GM18868 (cell line): ENCODE measurements around the gene MAGI2.

Source experiments
- ATAC-seq: cut with Tn5 transposase; IDR thresholded peaks from one replicate; pipeline ENCODE4 v1.9.1; 2021; ENCODE audit warnings: mild to moderate bottlenecking, moderate library complexity; ENCODE audit not compliant: unreplicated experiment

Gene MAGI2

DNA sequence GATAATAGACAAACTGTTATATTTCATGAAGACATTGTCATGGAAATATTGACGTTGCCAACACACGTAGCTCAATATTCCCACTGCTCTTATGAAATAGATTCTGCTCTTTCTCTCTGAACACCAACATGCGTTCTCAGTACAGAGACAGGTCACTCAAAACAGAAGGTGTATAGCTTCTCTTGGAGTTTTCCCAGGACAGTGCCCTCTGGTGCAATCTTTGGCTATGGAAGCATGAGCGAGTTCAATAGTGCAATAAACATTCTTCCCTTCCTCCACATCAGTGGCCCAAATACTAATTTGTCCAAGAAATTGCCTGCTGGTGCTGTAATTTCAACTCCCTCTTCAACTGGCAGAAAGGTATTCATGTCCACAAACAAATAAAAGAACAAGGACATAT is 145.3 kb downstream of the MAGI2 start:
- ATAC-seq = no peak

DNA sequence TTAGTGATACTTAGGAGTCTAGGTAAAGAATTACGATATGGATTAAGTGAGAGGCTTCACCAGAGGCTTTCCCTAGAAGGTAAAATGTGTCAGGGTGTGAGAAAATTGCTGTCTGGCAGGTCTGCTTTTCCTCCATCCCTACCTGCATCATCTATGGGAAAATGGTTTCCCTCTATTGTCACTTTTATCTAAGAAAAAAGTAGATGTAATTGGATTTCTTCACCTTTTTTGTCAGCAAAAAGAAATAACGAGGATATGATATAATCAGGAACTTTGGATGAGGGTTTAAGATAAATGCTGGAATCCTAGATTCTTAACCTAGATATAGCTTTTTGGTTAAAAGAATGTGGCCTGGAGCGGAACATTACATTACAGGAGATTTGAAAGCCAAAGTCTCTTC is 146.1 kb downstream of the MAGI2 start:
- ATAC-seq = no peak

DNA sequence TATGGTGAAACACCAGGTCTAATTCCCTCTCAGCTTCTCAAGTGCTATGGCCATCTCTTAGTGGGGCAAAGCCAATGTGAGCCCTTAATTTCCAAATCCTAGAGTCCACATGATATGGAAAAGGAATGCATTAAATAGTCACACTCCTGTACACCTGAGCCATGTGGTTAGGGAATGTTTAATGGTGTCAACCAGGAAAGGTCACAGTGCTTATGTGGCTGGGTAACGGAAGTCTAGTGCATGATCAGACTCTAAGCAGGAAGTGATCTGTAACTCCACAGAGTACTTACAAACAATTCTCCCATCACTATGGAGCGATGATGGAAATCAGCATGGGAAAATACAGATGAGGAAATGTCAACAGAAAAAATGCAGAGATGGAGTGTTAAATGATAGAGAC is 148.8 kb downstream of the MAGI2 start:
- ATAC-seq = no peak

DNA sequence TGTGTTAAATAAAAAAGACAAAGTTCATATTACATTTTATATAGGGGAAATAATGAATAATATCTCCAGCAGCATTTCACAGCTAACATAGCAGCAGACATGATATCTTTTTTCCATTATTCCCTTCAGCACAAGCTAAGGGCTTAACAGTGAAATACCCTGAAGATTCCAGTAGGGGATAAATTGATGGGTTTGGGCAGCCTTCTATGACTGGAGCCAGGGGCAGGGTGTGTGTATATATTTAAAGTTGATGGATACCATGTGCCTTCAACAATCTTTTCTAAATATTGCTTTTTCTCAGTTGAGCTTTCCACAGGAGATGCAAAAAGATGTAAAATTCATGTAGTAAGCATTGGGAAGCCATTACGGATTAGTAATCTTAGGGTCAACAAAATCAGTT is 151.2 kb downstream of the MAGI2 start:
- ATAC-seq = no peak

DNA sequence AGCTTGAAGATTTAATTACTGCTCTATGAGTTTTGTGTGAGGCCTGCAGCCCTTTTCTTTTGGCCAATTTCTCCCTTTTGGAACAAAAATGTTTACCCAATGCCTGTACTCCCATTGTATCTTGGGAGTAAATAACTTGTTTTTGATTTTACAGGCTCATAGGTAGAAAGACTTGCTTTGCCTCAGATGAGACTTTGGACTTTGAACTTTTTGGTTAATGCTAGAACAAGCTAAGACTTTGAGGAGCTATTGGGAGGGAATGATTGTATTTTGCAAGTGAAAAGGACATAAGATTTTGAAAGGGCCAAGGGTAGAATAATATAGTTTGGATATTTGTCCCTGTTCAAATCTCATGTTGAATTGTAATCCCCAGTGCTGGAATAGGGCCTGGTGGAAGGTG is 152.0 kb downstream of the MAGI2 start:
- ATAC-seq = no peak

DNA sequence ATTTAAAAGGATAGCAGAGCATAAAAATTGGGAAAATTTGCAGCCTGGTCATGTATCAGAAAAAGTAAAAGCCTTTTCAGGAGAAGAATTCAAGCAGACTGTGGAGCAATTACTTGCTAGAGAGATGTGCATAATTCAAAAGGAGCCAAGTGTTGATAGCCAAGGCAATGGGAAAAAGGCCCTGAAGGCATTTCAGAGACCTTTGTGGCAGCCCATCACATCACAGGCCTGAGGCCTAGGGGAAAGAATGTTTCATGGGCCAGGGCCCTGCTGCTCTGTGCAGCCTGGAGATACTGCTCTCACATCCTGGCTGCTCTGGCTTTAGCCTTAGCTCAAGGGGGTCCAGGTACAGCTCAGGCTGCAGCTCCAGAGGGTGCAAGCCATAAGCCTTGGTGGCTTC is 152.9 kb downstream of the MAGI2 start:
- no peak for ATAC-seq

DNA sequence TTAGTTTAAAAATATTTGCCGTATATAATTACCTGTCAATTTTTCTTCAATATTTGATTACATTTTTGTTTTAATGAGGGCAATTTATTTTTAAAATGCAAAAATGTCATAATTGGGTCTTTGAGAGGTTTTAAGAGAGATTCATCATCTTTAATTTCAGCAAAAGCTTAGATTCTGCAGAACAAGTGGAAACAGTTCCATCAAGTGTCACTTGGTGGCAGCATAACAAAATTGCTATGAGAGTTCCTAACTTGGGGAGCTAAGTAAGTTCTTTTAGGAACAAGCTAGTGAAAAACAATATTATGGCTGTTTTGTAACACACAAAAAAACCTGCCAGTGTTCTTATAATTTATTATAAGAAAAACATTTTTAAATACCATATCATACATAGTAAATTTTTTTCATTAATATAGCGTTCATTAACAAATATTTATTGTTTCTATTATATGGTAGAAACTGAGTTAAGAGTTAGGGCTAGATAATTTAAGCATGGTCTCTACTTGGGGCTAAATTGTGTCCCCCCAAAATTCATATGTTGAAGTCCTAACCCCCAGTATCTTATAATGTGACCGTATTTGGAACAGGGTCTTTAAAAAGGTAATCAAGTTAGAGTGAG is 155.2 kb downstream of the MAGI2 start:
- ATAC-seq = peak; percentile 78

DNA sequence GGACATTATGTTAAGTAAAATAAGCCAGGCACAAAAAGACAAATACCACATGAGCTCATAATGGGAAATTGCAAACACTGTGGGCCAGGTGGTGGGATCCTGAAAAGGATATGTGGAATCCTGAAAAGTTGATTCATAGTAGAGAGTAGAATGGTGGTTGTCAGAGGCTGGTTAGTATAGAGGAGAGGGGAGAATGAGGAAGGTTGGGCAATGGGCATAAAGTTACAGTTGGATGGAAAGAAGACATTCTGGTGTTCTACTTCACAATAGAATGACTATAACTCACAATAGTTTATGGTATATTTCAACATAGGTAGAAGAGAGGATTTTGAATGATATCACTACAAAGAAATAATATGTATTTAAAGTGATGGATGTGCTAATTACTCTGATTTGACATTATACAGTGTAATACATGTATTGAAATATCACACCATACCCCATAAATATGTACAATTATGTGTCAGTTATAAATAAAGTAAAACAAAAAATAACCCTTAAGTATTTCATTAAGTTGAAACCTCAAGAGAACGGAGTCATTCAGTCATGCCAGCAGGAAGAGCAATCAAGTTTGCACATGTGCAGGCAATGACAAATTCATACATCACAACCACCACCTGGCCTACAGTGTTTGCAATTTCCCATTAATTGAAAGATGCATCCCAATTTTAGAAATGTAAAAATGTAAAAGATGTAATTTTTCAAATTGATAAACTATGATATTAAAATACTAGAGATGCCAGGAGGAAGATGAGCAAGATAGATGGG is 156.7 kb downstream of the MAGI2 start:
- no peak for ATAC-seq

DNA sequence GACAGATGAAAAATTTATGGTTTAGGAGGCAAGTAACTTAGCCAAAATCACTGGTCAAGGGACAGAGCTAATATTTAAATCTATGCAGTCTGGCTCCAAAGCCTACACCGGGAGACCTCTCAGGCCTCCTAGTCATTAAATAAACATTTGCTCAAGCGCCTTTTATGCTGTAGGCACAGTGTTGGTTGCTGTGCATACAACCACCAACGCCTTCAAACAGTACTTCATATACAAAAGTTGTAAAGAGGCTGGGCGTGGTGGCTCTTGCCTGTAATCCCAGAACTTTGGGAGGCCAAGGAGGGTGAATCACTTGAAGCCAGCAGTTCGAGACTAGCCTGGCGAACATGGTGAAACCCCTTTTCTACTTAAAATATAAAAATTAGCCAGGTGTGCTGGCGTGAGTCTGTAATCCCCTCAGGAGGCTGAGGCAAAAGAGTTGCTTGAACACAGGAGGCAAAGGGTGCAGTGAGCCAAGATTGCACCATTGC is 159.8 kb downstream of the MAGI2 start:
- no peak for ATAC-seq

DNA sequence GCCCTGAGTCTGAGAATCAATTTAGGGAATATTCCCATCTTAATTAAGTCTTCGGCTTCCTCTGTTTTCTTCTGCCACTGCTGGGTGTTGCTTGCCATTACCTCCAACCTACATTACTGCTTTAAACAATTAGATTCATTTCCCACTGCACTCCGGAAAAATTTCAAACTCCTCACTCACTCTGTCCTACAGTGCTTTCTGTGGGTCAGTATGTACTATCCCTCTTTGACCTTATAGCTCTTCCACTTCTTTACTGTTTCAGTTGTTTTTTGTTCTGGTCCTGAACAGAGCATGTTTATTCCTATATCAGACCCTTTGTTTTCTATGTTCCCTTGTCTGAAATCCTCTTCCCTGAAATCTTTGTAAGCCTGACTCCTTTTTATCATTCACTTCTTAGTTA is 160.6 kb downstream of the MAGI2 start:
- ATAC-seq = no peak

DNA sequence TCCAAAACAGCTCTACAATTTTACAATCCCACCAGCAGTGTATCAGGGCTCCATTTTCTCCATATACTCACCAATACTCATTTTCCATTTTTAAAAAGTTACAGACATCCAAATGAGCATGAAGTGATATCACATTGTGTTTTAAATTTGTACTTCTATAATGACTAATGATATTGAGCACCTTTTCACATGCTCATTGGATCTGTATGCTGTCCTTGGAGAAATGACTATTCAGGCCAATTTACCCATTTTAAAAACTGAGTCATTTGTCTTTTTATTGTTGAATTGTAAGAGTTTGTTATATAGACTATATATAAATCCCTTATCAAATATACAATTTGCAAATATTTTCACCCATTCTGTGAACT is 162.0 kb downstream of the MAGI2 start:
- ATAC-seq = no peak

DNA sequence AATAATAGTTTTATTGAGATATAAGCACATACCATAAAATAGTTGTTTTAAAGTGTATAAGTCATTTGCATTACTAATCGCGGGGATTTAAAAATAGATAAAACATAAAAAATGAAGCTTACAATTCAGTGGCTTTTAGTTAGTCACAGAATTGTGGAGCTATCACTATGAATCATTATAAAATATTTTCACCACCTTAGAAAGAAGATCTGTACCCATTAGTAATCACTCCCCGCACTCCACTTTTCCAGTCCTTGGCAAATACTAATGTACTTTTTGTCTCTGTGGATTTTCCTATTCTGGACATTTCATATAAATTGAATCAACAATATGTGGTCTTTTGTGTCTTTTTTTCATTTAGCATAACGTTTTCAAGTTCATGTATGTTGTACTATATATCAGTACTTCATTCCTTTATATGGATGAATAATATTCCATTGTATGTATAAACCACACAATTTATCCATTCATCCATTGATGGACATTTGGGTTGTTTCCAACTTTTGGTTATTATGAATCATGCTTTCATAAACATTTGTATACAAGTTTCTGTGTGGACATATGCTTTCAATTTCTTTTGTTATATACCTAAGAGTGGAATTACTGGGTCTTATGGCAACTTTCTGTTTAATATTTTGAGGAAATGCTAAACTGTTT is 162.5 kb downstream of the MAGI2 start:
- ATAC-seq = no peak

DNA sequence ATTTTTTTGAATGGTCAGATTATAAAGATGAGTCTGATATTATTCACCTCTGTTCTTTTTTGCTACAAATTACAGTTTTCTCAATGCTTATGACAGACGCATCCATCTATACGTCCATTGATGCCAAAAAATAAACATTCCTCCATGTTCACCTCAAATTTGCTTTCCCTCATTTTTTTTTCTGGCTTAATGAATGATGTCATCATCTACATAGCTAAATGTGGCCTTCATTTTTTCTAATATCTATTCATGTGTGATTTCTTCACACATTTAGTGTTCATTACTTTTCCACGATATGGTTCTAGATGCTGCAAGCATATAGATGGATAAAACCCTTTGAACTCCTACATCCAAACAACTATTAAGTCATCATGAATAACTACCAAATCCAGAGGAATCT is 163.1 kb downstream of the MAGI2 start:
- ATAC-seq = no peak

DNA sequence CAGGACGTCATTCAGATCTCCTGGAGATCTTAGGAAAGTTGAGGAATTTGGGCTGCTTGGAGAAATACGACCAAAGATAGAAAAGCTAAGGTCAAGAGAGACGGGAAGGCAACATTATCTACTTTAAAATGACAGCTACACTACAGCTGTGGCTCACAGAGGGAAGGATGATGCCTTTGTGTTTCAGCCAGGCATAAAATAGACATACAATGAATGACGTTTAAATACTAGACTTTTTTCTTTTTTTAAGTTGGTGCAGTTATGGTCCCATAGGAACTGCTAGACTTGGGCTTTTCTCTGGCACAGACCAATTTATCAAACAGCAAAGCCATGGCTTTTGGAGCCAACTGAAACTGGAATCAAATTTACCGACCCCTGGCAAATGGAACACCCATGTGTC is 164.8 kb downstream of the MAGI2 start:
- ATAC-seq = no peak

DNA sequence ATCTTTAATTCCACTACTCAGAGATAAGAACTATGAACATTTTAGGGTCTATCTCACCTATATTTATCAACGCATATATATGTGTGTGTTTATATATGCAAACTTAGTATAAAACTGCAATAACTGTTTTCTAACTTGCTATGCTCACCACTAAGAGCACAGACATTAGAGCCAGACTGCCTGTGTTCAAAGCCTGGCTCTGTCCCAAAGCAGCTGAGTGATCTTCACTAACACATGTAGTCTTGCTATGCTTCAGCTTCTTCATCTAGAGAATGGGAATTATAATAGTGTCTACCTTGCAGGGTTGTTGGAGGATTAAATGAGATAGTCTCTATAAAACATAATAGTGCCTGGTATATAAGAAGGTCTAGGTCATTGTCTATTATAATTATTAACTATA is 165.5 kb downstream of the MAGI2 start:
- ATAC-seq = no peak

DNA sequence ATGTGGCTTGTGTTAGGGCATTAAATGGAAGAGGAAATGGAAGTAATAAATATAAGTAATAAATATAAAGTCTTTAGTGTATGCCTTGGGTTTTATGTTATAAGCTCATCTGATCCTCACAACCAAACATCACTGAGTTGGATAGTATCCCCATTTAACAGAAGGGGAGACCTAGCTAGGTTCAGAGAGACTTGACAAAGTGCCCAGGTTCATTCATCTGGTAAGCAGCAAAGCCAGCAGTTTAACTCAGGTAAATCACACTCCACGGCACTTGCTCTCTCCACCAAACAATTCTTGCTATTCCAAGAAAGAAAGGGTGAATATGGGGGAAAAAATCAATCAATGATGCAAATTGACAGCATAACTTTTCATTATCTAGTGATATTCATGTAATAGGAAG is 167.3 kb downstream of the MAGI2 start:
- no peak for ATAC-seq

DNA sequence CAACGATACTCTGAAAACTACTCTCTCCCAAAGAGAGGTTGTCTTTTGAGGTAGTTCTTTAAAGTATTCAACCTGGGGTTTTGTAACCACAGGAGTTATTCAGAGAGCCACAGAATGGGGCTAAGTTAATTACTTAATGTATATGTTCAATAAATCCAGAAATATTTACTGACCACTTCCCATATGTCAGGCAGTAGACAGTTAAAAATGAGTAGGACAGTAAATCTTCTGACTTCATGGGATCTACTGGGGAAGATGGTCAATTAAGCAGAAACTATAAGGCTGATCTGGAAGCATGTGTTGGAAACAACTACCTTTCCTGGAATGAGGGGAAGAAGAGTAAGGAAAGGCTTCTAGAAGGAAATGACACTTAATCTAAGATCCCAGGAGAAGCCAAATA is 167.7 kb downstream of the MAGI2 start:
- no peak for ATAC-seq

DNA sequence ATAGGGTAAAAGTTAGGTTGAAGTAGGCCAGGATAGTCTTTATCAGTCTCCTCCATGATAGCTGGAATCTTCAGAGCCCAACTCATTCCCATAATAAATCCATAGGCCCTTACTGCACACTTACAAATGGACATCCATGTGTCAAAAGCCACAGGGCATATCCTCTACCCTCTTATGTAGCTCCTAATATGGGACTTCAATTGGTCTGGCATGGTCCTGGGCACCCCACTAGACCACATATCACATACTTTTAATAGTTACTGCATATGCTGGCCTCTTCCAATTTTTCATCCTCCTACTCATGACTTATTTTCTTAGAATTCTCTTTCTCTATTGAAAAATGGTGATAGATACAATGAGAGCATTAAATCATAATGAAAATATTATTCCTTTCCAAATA is 169.3 kb downstream of the MAGI2 start:
- no peak for ATAC-seq

DNA sequence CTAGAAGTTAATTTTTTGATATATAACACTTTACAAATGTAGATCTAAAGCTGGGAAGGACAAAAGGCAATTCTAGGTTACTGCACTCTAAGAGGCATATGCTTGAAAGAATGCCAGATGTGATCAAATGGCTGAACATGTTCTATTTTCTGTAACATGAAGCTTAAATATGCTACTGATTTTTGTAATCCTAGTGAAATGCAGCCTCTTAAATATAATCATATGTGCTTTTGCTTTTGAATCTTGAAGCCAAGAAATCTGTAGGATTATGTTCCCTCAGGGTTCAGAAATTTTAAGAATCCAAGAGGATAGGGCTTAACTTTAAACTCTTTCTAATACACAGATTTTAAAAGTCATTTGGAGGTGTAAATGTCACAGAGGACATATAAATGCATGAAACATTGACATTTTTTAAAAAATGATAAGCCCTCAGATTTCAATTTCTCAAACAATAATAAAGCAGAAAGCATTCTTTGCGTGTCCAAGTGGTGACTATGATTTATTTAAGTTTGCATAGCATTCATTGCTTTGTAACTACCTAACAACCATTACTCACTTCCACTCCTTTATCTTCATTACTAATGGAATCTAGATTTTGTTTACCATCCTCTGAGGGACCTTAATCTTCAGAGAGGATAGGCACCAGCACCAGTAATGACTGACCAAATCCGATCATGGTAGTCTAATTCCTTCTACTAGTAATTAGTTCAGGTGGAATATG is 170.4 kb downstream of the MAGI2 start:
- ATAC-seq = no peak

DNA sequence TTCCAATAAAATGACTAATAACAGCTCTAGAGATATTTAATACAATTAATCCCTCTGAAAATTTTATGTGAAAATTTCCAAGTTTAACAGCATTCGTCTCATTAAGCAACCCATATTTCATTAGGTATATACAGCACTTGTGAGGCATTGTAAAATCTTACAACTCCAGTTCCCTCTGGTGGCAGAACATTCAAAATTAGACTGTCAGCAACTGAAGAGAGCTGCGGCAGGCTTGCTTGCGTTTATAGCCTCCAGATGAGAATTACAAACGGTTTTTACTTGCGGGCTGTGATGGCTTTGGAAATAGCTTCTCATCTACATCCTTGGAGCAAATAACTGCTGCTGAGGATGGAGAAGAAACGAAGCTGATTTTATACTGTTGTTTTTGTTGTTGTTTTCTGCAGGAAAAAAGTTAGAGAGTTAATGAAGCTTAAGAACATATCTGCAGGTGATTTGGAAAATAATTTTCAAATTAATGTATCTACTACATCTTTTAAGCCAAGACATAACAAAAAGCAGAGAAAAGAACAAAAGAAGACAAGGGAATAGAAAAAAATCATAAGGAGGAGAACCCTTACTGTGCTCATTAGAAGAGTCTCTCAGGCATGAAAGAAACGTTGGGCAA is 171.3 kb downstream of the MAGI2 start:
- ATAC-seq = no peak

DNA sequence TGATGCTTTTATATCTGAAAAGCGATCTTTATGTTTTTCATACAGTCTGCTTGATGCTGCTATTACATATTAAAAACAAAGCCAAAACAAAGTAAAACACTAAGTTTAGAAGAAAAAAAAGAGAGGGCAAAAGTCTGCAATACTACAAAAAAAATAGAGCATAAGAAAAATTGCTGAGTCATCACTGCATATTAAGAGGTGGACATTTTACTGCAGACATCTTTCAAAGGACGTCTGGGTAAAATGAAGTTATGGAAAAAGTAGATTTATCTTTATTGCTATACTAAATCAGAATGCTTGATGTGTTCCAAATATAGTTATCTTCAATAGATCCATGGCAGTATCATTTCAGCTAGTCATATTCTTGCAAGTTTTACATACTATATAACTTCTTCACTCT is 172.0 kb downstream of the MAGI2 start:
- ATAC-seq = no peak
